Astrocyte of the spinal cord (primary cell): ENCODE results near the gene XRCC1.
"Not testable (repeated sequence)": the region's sequence is repeated elsewhere in the genome, so short reads cannot be mapped to it uniquely, and the experiment has no call there.

Experiments used
- DNase-seq: peaks from one replicate; pipeline ENCODE4 v3.0.0; 2011; ENCODE audit warnings: low read depth, low spot score
- H3K4me3 ChIP-seq: 2 replicates; pipeline ENCODE4 v1.5.1; 2011; ENCODE audit warnings: low read depth, mild to moderate bottlenecking, low read length, moderate library complexity
- in situ Hi-C: cut with HindIII; loops from 2 replicates; pipeline ENCODE4 v1.10.0; 2017; ENCODE audit warnings: low sequenced_read_pairs
- TF ChIP-seq, protein P1 (sequence below): IDR thresholded peaks from 2 replicates; pipeline ENCODE4 v1.5.1; 2012; ENCODE audit warnings: low read depth, mild to moderate bottlenecking, low read length, inconsistent platforms

The XRCC1 gene

GRCh38 chr19:43594710-43595604 lies 19.6 kb upstream of the XRCC1 start:
- H3K4me3 ChIP-seq = peak overlapping the region; percentile 65
- peak; percentile 63 for DNase-seq
- TF ChIP-seq, protein P1, sequence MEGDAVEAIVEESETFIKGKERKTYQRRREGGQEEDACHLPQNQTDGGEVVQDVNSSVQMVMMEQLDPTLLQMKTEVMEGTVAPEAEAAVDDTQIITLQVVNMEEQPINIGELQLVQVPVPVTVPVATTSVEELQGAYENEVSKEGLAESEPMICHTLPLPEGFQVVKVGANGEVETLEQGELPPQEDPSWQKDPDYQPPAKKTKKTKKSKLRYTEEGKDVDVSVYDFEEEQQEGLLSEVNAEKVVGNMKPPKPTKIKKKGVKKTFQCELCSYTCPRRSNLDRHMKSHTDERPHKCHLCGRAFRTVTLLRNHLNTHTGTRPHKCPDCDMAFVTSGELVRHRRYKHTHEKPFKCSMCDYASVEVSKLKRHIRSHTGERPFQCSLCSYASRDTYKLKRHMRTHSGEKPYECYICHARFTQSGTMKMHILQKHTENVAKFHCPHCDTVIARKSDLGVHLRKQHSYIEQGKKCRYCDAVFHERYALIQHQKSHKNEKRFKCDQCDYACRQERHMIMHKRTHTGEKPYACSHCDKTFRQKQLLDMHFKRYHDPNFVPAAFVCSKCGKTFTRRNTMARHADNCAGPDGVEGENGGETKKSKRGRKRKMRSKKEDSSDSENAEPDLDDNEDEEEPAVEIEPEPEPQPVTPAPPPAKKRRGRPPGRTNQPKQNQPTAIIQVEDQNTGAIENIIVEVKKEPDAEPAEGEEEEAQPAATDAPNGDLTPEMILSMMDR = peak; percentile 97
- in situ Hi-C loops = no loop called here

DNA sequence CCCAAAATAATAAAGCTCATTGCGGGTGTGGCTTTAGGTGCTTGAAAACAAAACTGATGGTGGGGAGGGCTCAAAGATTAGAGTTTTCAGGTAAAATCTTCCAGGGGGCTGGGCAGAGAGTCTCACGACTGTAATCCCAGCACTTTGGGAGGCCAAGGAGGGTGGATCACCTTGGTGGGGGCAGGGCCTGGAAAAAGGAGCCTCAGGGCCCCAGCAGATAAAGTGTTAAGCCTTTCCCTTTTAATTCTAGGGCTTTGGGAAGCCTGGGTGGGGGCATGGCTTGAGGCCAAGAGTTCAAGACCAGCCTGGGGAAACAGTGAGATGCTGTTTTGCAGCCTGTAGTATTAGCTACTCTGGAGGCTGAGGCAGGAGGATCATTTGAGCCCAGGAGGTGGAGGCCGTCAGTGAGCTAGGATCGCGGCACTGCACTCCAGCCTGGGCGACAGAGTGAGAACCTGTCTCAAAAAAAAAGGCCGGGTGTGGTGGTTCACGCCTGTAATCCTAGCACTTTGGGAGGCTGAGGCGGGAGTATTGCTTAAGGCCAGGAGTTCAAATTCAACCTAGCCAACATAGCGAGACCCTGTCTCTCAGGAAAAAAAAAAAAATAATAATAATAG lies 18.9 kb upstream of the XRCC1 start:
- in situ Hi-C loops = no loop called here
- peak overlapping the region; percentile 65 for H3K4me3 ChIP-seq
- DNase-seq = no peak
- TF ChIP-seq, protein P1 = no peak

- TF ChIP-seq, protein P1 = no peak
- in situ Hi-C loops = no loop called here
Observed at GRCh38 chr19:43592800-43593350, 17.5 kb upstream of the XRCC1 start.

GRCh38 chr19:43591904-43592772 lies 16.8 kb upstream of the XRCC1 start:
- DNase-seq = no peak
- TF ChIP-seq, protein P1 = no peak
- in situ Hi-C loops = no loop called here
- H3K4me3 ChIP-seq = no peak overlapping the region

More at GRCh38 chr19:43592800-43593350, 17.5 kb upstream of the XRCC1 start:
- no peak for DNase-seq
- no peak overlapping the region for H3K4me3 ChIP-seq

DNA sequence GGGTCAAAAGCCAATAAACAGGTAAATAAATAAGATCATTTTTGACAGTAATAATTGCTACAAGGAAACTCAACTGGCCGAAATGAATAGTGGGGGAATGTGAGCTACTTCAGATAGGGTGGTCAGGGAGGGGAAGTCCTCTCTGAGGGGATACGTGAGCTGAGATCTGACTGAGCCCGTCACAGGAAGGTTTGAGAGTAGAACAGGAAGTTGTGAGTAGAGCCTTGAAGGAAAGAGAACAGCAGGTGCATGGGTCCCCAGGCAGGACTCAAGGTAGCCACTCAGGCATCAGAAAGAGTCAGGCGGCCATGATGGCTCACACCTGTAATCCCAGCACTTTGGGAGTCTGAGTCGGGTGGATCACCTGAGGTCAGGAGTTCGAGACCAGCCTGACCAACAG lies 14.4 kb upstream of the XRCC1 start:
- TF ChIP-seq, protein P1 = no peak
- no peak for DNase-seq
- in situ Hi-C loops = no loop called here
- H3K4me3 ChIP-seq = no peak overlapping the region

- TF ChIP-seq, protein P1 = no peak
- in situ Hi-C loops = no loop called here
- no peak overlapping the region for H3K4me3 ChIP-seq
- DNase-seq = no peak
Observed at GRCh38 chr19:43589277-43589676, 13.9 kb upstream of the XRCC1 start.

DNA sequence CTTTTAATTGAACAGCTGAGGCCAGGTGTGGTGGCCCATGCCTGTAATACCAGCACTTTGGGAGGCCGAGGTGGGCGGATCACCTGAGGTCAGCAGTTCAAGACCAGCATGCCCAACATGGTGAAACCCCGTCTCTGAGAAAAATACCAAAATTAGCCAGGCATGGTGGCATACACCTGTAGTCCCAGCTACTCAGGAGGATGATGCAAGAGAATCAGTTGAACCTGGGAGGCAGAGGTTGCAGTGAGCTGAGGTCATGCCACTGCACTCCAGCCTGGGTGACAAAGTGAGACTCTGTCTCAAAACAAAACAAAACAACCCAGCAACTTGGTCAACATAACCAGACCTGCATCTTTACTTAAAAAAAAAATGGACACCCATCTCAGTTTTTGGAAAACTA lies 11.7 kb upstream of the XRCC1 start:
- in situ Hi-C loops, H3K4me3 ChIP-seq, DNase-seq: not testable (repeated sequence)
